A549 (cell line): ENCODE data around the gene DST. TPM values are rescaled to one million over a fixed set of nuclear protein-coding genes. Genes with fewer than 3 reads are reported as not detected.

Source experiments
- ATAC-seq, 2 experiments: fragments of 200-7000 bp in 1 of 2; fragments of >200 bp in 1 of 2; cut with Nextera tagmentation in 1 of 2; cut with Tn5 transposase in 1 of 2; 3 replicates each; pipeline versions ENCODE4 v1.8.0 to v1.9.1; 2018 to 2020; ENCODE audit warnings: mild to moderate bottlenecking in 1 of 2, moderate library complexity in 1 of 2
- CTCF ChIA-PET: fragments of 300-600 bp; sonication (Branson Sonifier 250); formaldehyde crosslinking; extraction: SDS; loops from one replicate; lab custom pipeline; 2021; ENCODE audit warnings: antibody characterized with exemption, inconsistent platforms; lab: Yijun Ruan, JAX
- POLR2A ChIA-PET: fragments of 350-600 bp; formaldehyde crosslinking; extraction: SDS; loops from one replicate; lab custom pipeline; 2021; ENCODE audit warnings: antibody characterized with exemption, inconsistent platforms; lab: Yijun Ruan, JAX
- DNase-seq, 2 experiments: peaks; one replicate each; pipeline versions ENCODE4 v3.0.0 to v3.0.0-alpha.2; 2011 to 2016; ENCODE audit warnings: low read depth in 1 of 2, low spot score in 1 of 2
- FAIRE-seq: peaks from 2 replicates; lab custom pipeline; 2011; peaks lifted over from hg19 to GRCh38; lab: Jason Lieb, UNC
- H3K27ac ChIP-seq, 2 experiments: fragments of >200 bp; sonication (Bioruptor Twin); formaldehyde crosslinking; 3 replicates each; pipeline ENCODE4 v1.5.1; 2016 to 2017
- H3K4me1 ChIP-seq: fragments of >200 bp; sonication (Bioruptor Twin); formaldehyde crosslinking; 3 replicates; pipeline ENCODE4 v1.6.1; 2016
- H3K4me2 ChIP-seq: fragments of >200 bp; sonication (Bioruptor Twin); formaldehyde crosslinking; 3 replicates; pipeline ENCODE4 v1.6.1; 2016
- H3K4me3 ChIP-seq: fragments of >200 bp; sonication (Bioruptor Twin); formaldehyde crosslinking; 3 replicates; pipeline ENCODE4 v1.5.1; 2016
- H3K9me3 ChIP-seq: fragments of >200 bp; sonication (Bioruptor Twin); formaldehyde crosslinking; 3 replicates; pipeline ENCODE4 v1.6.1; 2016
- BCL3 ChIP-seq: fragments of >200 bp; sonication (Bioruptor Twin); formaldehyde crosslinking; IDR thresholded peaks from 3 replicates; pipeline ENCODE4 v1.6.1; 2016
- BHLHE40 ChIP-seq: IDR thresholded peaks from 2 replicates; pipeline ENCODE4 v1.6.1; 2012; ENCODE audit warnings: low read depth, low read length, inconsistent platforms
- CHD2 ChIP-seq: fragments of 150-350 bp; IDR thresholded peaks from 2 replicates; pipeline ENCODE4 v1.6.1; 2014; ENCODE audit warnings: low read length; ENCODE audit not compliant: partially characterized antibody
- E2F6 ChIP-seq: IDR thresholded peaks from 2 replicates; pipeline ENCODE4 v1.6.1; 2012; ENCODE audit warnings: low read depth, borderline replicate concordance
- EHMT2 ChIP-seq: fragments of 200-600 bp; sonication (generic); IDR thresholded peaks from 2 replicates; pipeline ENCODE4 v1.6.1; 2016; ENCODE audit warnings: antibody characterized with exemption, low read depth, mild to moderate bottlenecking, moderate library complexity
- ESRRA ChIP-seq: fragments of 150-350 bp; IDR thresholded peaks from 2 replicates; pipeline ENCODE4 v1.6.1; 2014; ENCODE audit warnings: mild to moderate bottlenecking, low read length, borderline replicate concordance
- FOSL2 ChIP-seq, 2 experiments: fragments of 450-650 bp in 1 of 2; fragments of >200 bp in 1 of 2; sonication (Bioruptor Twin) in 1 of 2; formaldehyde crosslinking; IDR thresholded peaks; 2 replicates each; pipeline versions ENCODE4 v1.5.0 to v1.6.1; 2016 to 2020; ENCODE audit warnings: mild to moderate bottlenecking in 1 of 2, moderate library complexity in 1 of 2
- HMGXB4 ChIP-seq: fragments of 250-450 bp; sonication (Bioruptor Pico); IDR thresholded peaks from 2 replicates; pipeline ENCODE4 v1.5.0; 2021; ENCODE audit warnings: mild to moderate bottlenecking, moderate library complexity, borderline replicate concordance
- JUN ChIP-seq, 2 experiments: fragments of >200 bp; sonication (Bioruptor Twin); formaldehyde crosslinking; IDR thresholded peaks; 2 replicates in 1 of 2; 3 replicates in 1 of 2; pipeline ENCODE4 v1.6.1; 2016 to 2017
- MAFK ChIP-seq: fragments of 450-650 bp; IDR thresholded peaks from 2 replicates; pipeline ENCODE4 v1.6.1; 2014; ENCODE audit not compliant: partially characterized antibody
- MAZ ChIP-seq: fragments of 150-350 bp; IDR thresholded peaks from 2 replicates; pipeline ENCODE4 v1.6.1; 2014; ENCODE audit warnings: antibody characterized with exemption, low read depth, low read length, borderline replicate concordance
- NFE2L2 ChIP-seq: fragments of 150-350 bp; conservative IDR thresholded peaks from 2 replicates; pipeline ENCODE4 v1.6.1; 2014; ENCODE audit warnings: low read length
- PHF8 ChIP-seq: fragments of 200-600 bp; sonication (generic); IDR thresholded peaks from 2 replicates; pipeline ENCODE4 v1.6.1; 2016; ENCODE audit warnings: low read depth, mild to moderate bottlenecking, antibody characterized with exemption, moderate library complexity, borderline replicate concordance
- RNF2 ChIP-seq: fragments of 200-600 bp; sonication (generic); IDR thresholded peaks from 2 replicates; pipeline ENCODE4 v1.6.1; 2016; ENCODE audit warnings: low read depth, mild to moderate bottlenecking, antibody characterized with exemption, moderate library complexity, borderline replicate concordance
- ZFP36 ChIP-seq: fragments of 450-650 bp; IDR thresholded peaks from 2 replicates; pipeline ENCODE4 v1.6.1; 2014; ENCODE audit warnings: borderline replicate concordance; ENCODE audit not compliant: partially characterized antibody
- WGBS: methylation state at CpG from one replicate; pipeline ENCODE4 v1.1.6; 2017; ENCODE audit errors: missing lambda C conversion rate; 5-methylcytosine and 5-hydroxymethylcytosine counted together
- polyA plus RNA-seq, 4 experiments: library from polyadenylated mRNA; depleted of rRNA in 3 of 4; stranded (reverse); fragments of >200 nt; fragmentation: RNase III in 1 of 4; extraction: RNeasy Plus Mini Kit Qiagen cat#74134 plus additional on column Dnase treatment in 1 of 4; gene quantifications; 2 replicates in 3 of 4; 3 replicates in 1 of 4; pipeline ENCODE4 v1.2.3, GENCODE V29; 2011 to 2017
- TF ChIP-seq, protein P1 (sequence below): IDR thresholded peaks from 2 replicates; pipeline ENCODE4 v1.6.1; 2012
- TF ChIP-seq, protein P2 (sequence below): IDR thresholded peaks from 2 replicates; pipeline ENCODE4 v1.6.1; 2012
- TF ChIP-seq, protein P3 (sequence below): fragments of >200 bp; sonication (Bioruptor Twin); formaldehyde crosslinking; IDR thresholded peaks from 3 replicates; pipeline ENCODE4 v1.5.1; 2016

Gene DST
- polyA plus RNA-seq, 2 of the 4 experiments (the other 2 are of a cell fraction), result 32.4 to 99.0 TPM

- CTCF ChIA-PET, result no interaction called here
- H3K4me3 ChIP-seq, result no peak overlapping the region
- no peaks in the 10 kb centered on the region for H3K9me3 ChIP-seq
- H3K27ac ChIP-seq, result no peak overlapping the region
- ATAC-seq, result no peak
- 51% methylated on average over 4 of the region's 4 CpGs for WGBS
- POLR2A ChIA-PET, result no interaction called here
- no peak for DNase-seq
- no peak for FAIRE-seq
- no peak overlapping the region for H3K4me2 ChIP-seq
- TF ChIP-seq HMGXB4 (no peak), ZFP36 (no peak), BHLHE40 (no peak), NFE2L2 (no peak), CHD2 (no peak), ESRRA (no peak), MAZ (no peak), EHMT2 (no peak), JUN (IDR thresholded peaks at IDR 0.05) (no peak), FOSL2 (IDR thresholded peaks at IDR 0.05) (no peak), FOSL2 (CRISPR knock-in tag; IDR thresholded peaks at IDR 0.05) (no peak), E2F6 (no peak), BCL3 (no peak), PHF8 (no peak), MAFK (no peak), RNF2 (no peak)
- TF ChIP-seq, protein P1, sequence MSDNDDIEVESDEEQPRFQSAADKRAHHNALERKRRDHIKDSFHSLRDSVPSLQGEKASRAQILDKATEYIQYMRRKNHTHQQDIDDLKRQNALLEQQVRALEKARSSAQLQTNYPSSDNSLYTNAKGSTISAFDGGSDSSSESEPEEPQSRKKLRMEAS, result no peak
- TF ChIP-seq, protein P2, sequence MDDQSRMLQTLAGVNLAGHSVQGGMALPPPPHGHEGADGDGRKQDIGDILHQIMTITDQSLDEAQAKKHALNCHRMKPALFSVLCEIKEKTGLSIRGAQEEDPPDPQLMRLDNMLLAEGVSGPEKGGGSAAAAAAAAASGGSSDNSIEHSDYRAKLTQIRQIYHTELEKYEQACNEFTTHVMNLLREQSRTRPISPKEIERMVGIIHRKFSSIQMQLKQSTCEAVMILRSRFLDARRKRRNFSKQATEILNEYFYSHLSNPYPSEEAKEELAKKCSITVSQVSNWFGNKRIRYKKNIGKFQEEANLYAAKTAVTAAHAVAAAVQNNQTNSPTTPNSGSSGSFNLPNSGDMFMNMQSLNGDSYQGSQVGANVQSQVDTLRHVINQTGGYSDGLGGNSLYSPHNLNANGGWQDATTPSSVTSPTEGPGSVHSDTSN, result no peak
- H3K4me1 ChIP-seq, result no peaks in the 10 kb centered on the region
Observed at GRCh38 chr6:56424542-56425083, 218.1 kb downstream of the DST start.

DNA sequence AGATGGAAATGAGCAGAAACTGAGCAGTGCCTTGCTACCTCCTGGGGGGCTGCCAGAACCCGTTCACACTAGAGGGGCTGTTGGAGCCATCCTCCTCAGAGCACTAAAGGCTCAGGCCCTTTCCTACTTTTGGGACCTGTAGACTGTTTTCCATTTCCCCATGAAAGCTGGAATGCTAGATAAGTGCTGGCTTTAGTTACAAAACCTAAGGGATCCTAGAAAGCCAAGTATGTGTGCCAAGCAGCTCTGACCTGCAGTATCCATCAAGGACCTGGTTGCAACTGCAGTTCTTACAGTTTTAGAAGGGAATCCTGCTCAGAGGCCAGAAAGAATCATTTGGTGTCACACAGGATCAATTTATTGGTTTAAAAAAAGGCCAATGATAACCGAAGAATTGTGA, 218.6 kb downstream of the DST start:
- Histone ChIP-seq H3K4me3 (no peak overlapping the region), H3K9me3 (no peaks in the 10 kb centered on the region), H3K27ac (no peak overlapping the region), H3K4me1 (no peaks in the 10 kb centered on the region), H3K4me2 (no peak overlapping the region)
- 22% methylated on average over 2 of the region's 2 CpGs for WGBS
- CTCF ChIA-PET, result no interaction called here
- no peak for DNase-seq
- ATAC-seq, result no peak
- TF ChIP-seq, protein P3, sequence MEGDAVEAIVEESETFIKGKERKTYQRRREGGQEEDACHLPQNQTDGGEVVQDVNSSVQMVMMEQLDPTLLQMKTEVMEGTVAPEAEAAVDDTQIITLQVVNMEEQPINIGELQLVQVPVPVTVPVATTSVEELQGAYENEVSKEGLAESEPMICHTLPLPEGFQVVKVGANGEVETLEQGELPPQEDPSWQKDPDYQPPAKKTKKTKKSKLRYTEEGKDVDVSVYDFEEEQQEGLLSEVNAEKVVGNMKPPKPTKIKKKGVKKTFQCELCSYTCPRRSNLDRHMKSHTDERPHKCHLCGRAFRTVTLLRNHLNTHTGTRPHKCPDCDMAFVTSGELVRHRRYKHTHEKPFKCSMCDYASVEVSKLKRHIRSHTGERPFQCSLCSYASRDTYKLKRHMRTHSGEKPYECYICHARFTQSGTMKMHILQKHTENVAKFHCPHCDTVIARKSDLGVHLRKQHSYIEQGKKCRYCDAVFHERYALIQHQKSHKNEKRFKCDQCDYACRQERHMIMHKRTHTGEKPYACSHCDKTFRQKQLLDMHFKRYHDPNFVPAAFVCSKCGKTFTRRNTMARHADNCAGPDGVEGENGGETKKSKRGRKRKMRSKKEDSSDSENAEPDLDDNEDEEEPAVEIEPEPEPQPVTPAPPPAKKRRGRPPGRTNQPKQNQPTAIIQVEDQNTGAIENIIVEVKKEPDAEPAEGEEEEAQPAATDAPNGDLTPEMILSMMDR, result no peak
- FAIRE-seq, result no peak
- POLR2A ChIA-PET, result no interaction called here
